GM19468 (cell line): ENCODE data around the gene UBE2M.
"Not testable (repeated sequence)": the region's sequence is repeated elsewhere in the genome, so short reads cannot be mapped to it uniquely, and the experiment has no call there.

Experiments used
- ATAC-seq: cut with Tn5 transposase; IDR thresholded peaks from one replicate; pipeline ENCODE4 v1.9.1; 2021; ENCODE audit warnings: mild to moderate bottlenecking, moderate library complexity, moderate number of reproducible peaks; ENCODE audit not compliant: unreplicated experiment; ENCODE audit errors: extremely low read depth

UBE2M gene

DNA sequence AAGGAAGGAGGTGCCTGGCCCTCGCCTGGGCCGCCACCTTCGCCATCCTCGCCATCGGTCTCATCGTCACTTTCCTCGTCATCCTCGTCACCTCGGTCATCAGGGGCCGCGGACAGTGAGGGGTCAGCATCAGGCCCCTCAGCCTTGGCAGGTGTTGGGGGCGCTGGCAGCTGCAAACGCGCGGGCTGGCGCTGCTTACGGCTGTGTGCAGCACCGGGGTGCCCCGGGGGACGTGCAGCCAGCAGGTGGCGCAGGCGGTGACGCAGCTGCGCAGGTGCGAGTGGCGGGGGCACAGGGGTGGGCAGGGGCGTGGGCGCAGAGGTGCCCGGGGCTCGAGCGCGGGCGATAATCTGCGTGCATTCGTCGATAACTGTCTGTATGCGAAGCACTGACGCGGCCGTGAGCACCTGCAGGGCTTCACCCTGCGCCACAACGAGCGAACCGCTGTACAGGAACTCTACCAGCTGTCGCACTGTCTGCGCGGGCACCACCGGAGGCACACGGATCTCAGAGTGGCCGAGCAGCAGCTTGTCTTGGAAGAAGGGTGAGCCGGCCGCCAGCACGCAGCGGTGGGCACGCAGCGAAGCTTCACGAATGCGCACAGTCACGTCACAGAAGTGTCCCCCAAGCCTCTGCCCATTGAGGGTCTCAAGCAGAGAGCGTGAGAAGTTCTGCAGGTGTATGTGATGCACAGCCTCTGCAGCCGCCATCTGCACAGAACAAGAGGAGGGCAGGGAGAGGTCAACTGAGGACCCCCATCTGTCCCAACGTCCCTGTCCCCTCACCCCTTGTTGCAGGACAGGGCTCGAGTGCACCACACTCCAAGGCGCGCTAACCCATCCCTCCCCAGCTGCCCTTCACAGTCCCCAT lies 41.2 kb downstream of the UBE2M start:
- no peak for ATAC-seq

- ATAC-seq, result no peak
Measured at GRCh38 chr19:58516246-58516836, 42.1 kb downstream of the UBE2M start.

GRCh38 chr19:58515259-58515658 lies 43.2 kb downstream of the UBE2M start:
- ATAC-seq, result no peak

GRCh38 chr19:58514564-58515022 lies 43.8 kb downstream of the UBE2M start:
- ATAC-seq, result no peak

GRCh38 chr19:58513694-58514563 lies 44.5 kb downstream of the UBE2M start:
- peak; percentile 77 for ATAC-seq

GRCh38 chr19:58513213-58513693 lies 45.2 kb downstream of the UBE2M start:
- ATAC-seq, result no peak

DNA sequence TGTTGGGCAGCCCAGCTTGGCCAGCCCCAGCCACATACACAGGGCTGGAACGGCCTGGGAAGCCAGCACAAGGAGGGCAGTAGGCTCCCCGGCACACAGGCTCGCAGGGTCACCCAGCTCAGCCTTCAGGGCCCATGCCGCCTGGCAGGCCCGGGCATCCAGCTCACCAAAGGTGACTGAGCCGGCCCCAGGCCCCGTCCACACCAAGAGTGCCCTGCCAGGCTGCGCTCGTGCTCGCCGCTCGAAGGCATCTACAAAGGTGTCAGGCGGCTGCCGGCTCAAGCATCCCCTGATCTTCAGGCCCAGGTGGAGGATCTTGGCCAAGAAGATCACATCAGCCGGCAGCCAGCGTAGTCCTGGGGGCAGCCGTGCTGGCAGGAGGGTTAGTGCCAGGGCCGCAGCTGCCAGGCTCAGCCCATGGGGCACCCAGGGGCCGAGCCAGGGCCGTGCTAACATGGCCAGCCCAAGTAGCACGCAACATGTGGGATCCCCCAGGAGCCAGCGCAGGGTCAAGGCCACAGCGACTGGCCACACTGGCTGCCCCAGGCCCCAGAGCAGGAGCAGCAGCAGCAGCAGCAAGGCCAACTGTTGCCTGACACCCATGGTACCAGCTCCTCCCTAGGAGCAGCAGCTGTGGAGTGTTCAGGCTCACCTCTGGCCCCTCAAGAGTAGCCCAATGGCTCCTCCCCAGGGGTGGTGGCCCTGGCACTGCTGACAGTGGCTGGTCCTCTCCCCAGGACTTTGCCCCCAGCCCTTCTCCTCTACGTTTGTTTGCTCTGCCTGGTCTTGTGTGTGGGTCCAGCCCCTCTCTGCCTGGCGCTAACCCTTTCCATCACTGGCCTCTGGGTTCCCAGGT lies 46.8 kb downstream of the UBE2M start, which contains the start of gene SLC27A5:
TSS of gene SLC27A5 (minus strand) at position 640 of the 856 bp plus-strand sequence. CDS start at position 603, 37 bp downstream.
- no peak for ATAC-seq

- ATAC-seq, result no peak
Measured at GRCh38 chr19:58510084-58510862, 48.1 kb downstream of the UBE2M start.

DNA sequence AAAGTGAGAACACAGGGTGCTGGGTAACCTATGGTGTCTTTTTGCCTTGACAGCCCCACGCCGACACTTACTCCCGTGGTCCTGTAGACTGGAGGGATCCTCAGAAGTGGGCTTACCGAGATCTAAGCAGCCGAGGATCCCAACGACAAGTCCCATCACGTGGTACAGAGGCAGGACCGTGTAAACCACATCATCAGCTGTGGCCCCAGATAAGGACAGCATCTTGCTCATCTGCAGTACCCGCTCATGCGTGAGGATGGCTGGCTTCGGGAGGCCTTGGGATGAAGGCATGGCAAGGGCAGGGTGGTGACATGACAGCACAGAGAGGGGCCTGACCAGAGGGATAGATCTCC lies 48.7 kb downstream of the UBE2M start:
- no peak for ATAC-seq

DNA sequence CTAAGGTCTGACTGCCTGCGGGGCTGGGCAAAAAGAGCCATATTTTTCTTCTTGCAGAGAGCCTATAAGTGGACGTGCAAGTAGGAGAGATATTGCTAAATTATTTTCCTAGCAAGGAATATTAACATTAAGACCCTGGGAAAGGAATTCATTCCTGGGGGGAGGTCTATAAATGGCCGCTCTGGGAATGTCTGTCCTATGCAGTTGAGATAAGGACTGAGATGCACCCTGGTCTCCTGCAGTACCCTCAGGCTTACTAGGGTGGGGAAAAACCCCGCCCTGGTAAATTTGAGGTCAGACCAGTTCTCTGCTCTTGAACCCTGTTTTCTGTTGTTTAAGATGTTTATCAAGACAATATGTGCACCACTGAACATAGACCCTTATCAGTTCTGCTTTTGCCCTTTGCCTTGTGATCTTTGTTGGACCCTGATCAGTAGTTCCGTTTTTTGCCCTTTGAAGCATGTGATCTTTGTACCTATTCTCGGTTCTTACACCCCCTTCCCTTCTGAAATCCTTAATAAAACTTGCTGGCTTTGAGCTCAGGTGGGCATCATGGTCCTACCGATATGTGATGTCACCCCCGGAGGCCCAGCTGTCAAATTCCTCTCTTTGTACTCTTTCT lies 50.7 kb downstream of the UBE2M start:
- ATAC-seq, result not testable (repeated sequence)
